Effector memory CD8-positive, alpha-beta T cell (primary cell): ENCODE data around the gene SLC16A8.
A peak's percentile ranks its signal among the peaks of the same experiment; 100 is the strongest.
"Not testable (repeated sequence)": the region's sequence is repeated elsewhere in the genome, so short reads cannot be mapped to it uniquely, and the experiment has no call there.

Experiments
- ATAC-seq: fragments of 150-1000 bp; cut with Tn5 transposase; replicated peaks from 2 replicates; pipeline ENCODE4 v1.10.0; 2021; ENCODE audit warnings: mild to moderate bottlenecking, moderate library complexity
- DNase-seq, 3 experiments: peaks; one replicate each; pipeline ENCODE4 v3.0.0; 2021
- H3K27ac Mint-ChIP-seq, 2 donors: one replicate each; pipeline ENCODE4 v1.8.0; 2022; ENCODE audit warnings: mild to moderate bottlenecking in 2 of 2, mixed read lengths in 2 of 2, moderate library complexity in 2 of 2
- H3K27me3 Mint-ChIP-seq, 2 donors: one replicate each; pipeline ENCODE4 v1.8.0; 2022; ENCODE audit warnings: mixed read lengths in 2 of 2
- H3K36me3 Mint-ChIP-seq: one replicate; pipeline ENCODE4 v1.8.0; 2022; ENCODE audit warnings: mild to moderate bottlenecking, moderate library complexity, mixed read lengths; ENCODE audit not compliant: insufficient read depth
- H3K4me1 Mint-ChIP-seq, 2 donors: one replicate each; pipeline ENCODE4 v1.8.0; 2022; ENCODE audit warnings: low read depth in 2 of 2, mixed read lengths in 2 of 2
- H3K4me3 Mint-ChIP-seq, 2 donors: one replicate each; pipeline ENCODE4 v1.8.0; 2022; ENCODE audit warnings: mild to moderate bottlenecking in 2 of 2, mixed read lengths in 2 of 2, moderate library complexity in 2 of 2
- H3K9me3 Mint-ChIP-seq, 2 donors: one replicate each; pipeline ENCODE4 v1.8.0; 2022; ENCODE audit warnings: mixed read lengths in 2 of 2

SLC16A8 gene

GRCh38 chr22:38120359-38121110 lies 36.6 kb upstream of the SLC16A8 start:
- no peak overlapping the region for H3K4me3 Mint-ChIP-seq
- no peaks in the 10 kb centered on the region for H3K9me3 Mint-ChIP-seq
- H3K27me3 Mint-ChIP-seq = no peaks in the 10 kb centered on the region

GRCh38 chr22:38118747-38119146 lies 34.8 kb upstream of the SLC16A8 start:
- not testable (repeated sequence) for H3K4me3 Mint-ChIP-seq, H3K36me3 Mint-ChIP-seq, DNase-seq, H3K27ac Mint-ChIP-seq, H3K9me3 Mint-ChIP-seq, H3K27me3 Mint-ChIP-seq, ATAC-seq
- peaks cover 3 to 10% of the 10 kb centered on the region in 2 donors for H3K4me1 Mint-ChIP-seq

More at GRCh38 chr22:38120359-38121110, 36.6 kb upstream of the SLC16A8 start:
- H3K36me3 Mint-ChIP-seq = peaks cover 4% of the 10 kb centered on the region
- ATAC-seq (no peak), DNase-seq (no peak)
- H3K4me1 Mint-ChIP-seq = peaks cover 0 to 7% of the 10 kb centered on the region in 2 donors
- no peak overlapping the region for H3K27ac Mint-ChIP-seq

GRCh38 chr22:38118182-38118581 lies 34.2 kb upstream of the SLC16A8 start:
- H3K4me3 Mint-ChIP-seq = no peak overlapping the region
- no peak for ATAC-seq
- H3K9me3 Mint-ChIP-seq = no peaks in the 10 kb centered on the region
- H3K36me3 Mint-ChIP-seq = peaks cover 7% of the 10 kb centered on the region
- H3K27me3 Mint-ChIP-seq = no peaks in the 10 kb centered on the region
- DNase-seq = no peak
- peaks cover 3 to 10% of the 10 kb centered on the region in 2 donors for H3K4me1 Mint-ChIP-seq
- H3K27ac Mint-ChIP-seq = peak overlapping the region in 1 of 2 donors; percentile 8

GRCh38 chr22:38117556-38117955 lies 33.6 kb upstream of the SLC16A8 start:
- Mint-ChIP-seq H3K27ac (peak overlapping the region in 1 of 2 donors; percentile 8), H3K36me3 (peaks cover 10% of the 10 kb centered on the region)
- not testable (repeated sequence) for H3K4me3 Mint-ChIP-seq, H3K27me3 Mint-ChIP-seq, ATAC-seq, H3K4me1 Mint-ChIP-seq, DNase-seq, H3K9me3 Mint-ChIP-seq

GRCh38 chr22:38115423-38116205 lies 31.6 kb upstream of the SLC16A8 start:
- H3K9me3 Mint-ChIP-seq = no peaks in the 10 kb centered on the region
- ATAC-seq (no peak), DNase-seq (no peak)
- H3K4me1 Mint-ChIP-seq = peaks cover 6 to 7% of the 10 kb centered on the region in 2 donors
- no peak overlapping the region for H3K27ac Mint-ChIP-seq
- no peaks in the 10 kb centered on the region for H3K27me3 Mint-ChIP-seq
- H3K4me3 Mint-ChIP-seq = no peak overlapping the region
- H3K36me3 Mint-ChIP-seq = peaks cover 19% of the 10 kb centered on the region

- peak; percentile 76 to 80 (median 78) for DNase-seq
- H3K36me3 Mint-ChIP-seq = peaks cover 28% of the 10 kb centered on the region
- H3K4me1 Mint-ChIP-seq = peaks cover 6 to 7% of the 10 kb centered on the region in 2 donors
- peak overlapping the region in 1 of 2 donors; percentile 91 for H3K27ac Mint-ChIP-seq
- no peak overlapping the region for H3K4me3 Mint-ChIP-seq
- ATAC-seq = peak; percentile 94
- H3K9me3 Mint-ChIP-seq = no peaks in the 10 kb centered on the region
- H3K27me3 Mint-ChIP-seq = no peaks in the 10 kb centered on the region
Measured at GRCh38 chr22:38114484-38115398, 30.8 kb upstream of the SLC16A8 start.

GRCh38 chr22:38112381-38112780 lies 28.4 kb upstream of the SLC16A8 start:
- Mint-ChIP-seq H3K27me3 (no peaks in the 10 kb centered on the region), H3K4me3 (no peak overlapping the region), H3K27ac (peak overlapping the region; percentile 68 to 82), H3K36me3 (peaks cover 46% of the 10 kb centered on the region), H3K4me1 (peaks cover 6 to 14% of the 10 kb centered on the region in 2 donors), H3K9me3 (no peaks in the 10 kb centered on the region)
- ATAC-seq (no peak), DNase-seq (no peak)

GRCh38 chr22:38111925-38112355 lies 28.0 kb upstream of the SLC16A8 start:
- no peaks in the 10 kb centered on the region for H3K27me3 Mint-ChIP-seq
- no peaks in the 10 kb centered on the region for H3K9me3 Mint-ChIP-seq
- DNase-seq (no peak), ATAC-seq (no peak)
- H3K4me1 Mint-ChIP-seq = peaks cover 6 to 14% of the 10 kb centered on the region in 2 donors
- peaks cover 46% of the 10 kb centered on the region for H3K36me3 Mint-ChIP-seq
- H3K4me3 Mint-ChIP-seq = no peak overlapping the region
- no peak overlapping the region for H3K27ac Mint-ChIP-seq

GRCh38 chr22:38110863-38111852 lies 27.2 kb upstream of the SLC16A8 start:
- Mint-ChIP-seq H3K4me1 (peaks cover 6 to 15% of the 10 kb centered on the region in 2 donors), H3K9me3 (no peaks in the 10 kb centered on the region), H3K4me3 (no peak overlapping the region), H3K36me3 (peaks cover 46% of the 10 kb centered on the region), H3K27ac (peak overlapping the region; percentile 52 to 68), H3K27me3 (no peaks in the 10 kb centered on the region)
- DNase-seq (no peak), ATAC-seq (no peak)

GRCh38 chr22:38110008-38110862 lies 26.3 kb upstream of the SLC16A8 start, which contains the start of gene BAIAP2L2:
BAIAP2L2 (minus strand) TSS chr22:38110684; CDS start chr22:38110525, 159 bp downstream.
- no peaks in the 10 kb centered on the region for H3K9me3 Mint-ChIP-seq
- peak within 1 kb of the TSS; percentile 94 to 96 for H3K27ac Mint-ChIP-seq
- ATAC-seq (no peak), DNase-seq (no peak)
- H3K4me1 Mint-ChIP-seq = peaks cover 6 to 20% of the 10 kb centered on the region in 2 donors
- peaks cover 46% of the 10 kb centered on the region for H3K36me3 Mint-ChIP-seq
- peak within 1 kb of the TSS; percentile 52 for H3K4me3 Mint-ChIP-seq
- H3K27me3 Mint-ChIP-seq = no peaks in the 10 kb centered on the region

- H3K27me3 Mint-ChIP-seq = no peaks in the 10 kb centered on the region
- no peaks in the 10 kb centered on the region for H3K9me3 Mint-ChIP-seq
- peak overlapping the region; percentile 52 for H3K4me3 Mint-ChIP-seq
- ATAC-seq (peak; percentile 27), DNase-seq (peak in 1 of 3 experiments; percentile 16)
- peaks cover 12 to 23% of the 10 kb centered on the region in 2 donors for H3K4me1 Mint-ChIP-seq
- H3K36me3 Mint-ChIP-seq = peaks cover 45% of the 10 kb centered on the region
- H3K27ac Mint-ChIP-seq = peak overlapping the region; percentile 94 to 96
Measured at GRCh38 chr22:38109371-38110001, 25.5 kb upstream of the SLC16A8 start.
